ENCODE results near the gene UBN1.

DNA sequence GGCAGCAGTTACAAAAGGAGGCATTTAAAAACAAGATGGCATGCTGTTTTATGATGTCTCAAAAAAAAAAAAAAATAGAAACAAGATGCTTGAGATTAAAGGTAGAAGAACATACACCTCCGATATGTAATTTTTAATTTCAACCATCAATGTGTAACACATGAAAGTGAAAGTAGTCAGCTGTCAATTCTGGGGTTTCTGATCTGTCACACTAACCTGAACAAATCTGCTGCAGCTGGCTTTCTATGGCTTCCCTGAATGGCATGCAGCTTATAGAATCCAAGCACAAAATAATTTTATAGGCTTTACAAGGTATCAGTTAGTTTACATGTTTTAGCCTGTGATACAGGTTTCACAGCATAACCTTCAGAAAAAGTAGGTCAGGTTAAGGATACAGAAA is 13.7 kb upstream of the UBN1 start:
- TF ChIP-seq SUZ12 (IDR thresholded peaks at IDR 0.05; ENCODE audit: extremely low read depth, insufficient read depth, insufficient read length) = no peak
- TF ChIP-seq ZNF274 (IDR thresholded peaks at IDR 0.05; ENCODE audit: low read depth, low read length) = no peak
